ENCODE measurements around the gene SETBP1.

SETBP1 gene

GRCh38 chr18:44679914-44680272, 795 bp upstream of the SETBP1 start:
- no peak for DNase-seq

- no peak for DNase-seq
Measured at GRCh38 chr18:44681076-44681970, 635 bp downstream of the SETBP1 start.

GRCh38 chr18:44682201-44682870, 1.6 kb downstream of the SETBP1 start:
- DNase-seq = no peak

GRCh38 chr18:44682871-44683221, 2.2 kb downstream of the SETBP1 start:
- DNase-seq = no peak

- no peak for DNase-seq
Measured at GRCh38 chr18:44683556-44683955, 2.9 kb downstream of the SETBP1 start.

GRCh38 chr18:44685296-44685695, 4.6 kb downstream of the SETBP1 start:
- no peak for DNase-seq

- DNase-seq = no peak
Measured at GRCh38 chr18:44686156-44686555, 5.5 kb downstream of the SETBP1 start.

- DNase-seq = no peak
Measured at GRCh38 chr18:44687421-44687820, 6.7 kb downstream of the SETBP1 start.

- no peak for DNase-seq
Measured at GRCh38 chr18:44689736-44690135, 9.0 kb downstream of the SETBP1 start.

GRCh38 chr18:44691148-44691925, 10.6 kb downstream of the SETBP1 start:
- DNase-seq = no peak

GRCh38 chr18:44693030-44693784, 12.5 kb downstream of the SETBP1 start:
- peak; percentile 10 for DNase-seq

GRCh38 chr18:44695503-44695902, 14.8 kb downstream of the SETBP1 start:
- DNase-seq = no peak

- no peak for DNase-seq
Measured at GRCh38 chr18:44696892-44697291, 16.2 kb downstream of the SETBP1 start.

- DNase-seq = no peak
Measured at GRCh38 chr18:44697315-44697714, 16.6 kb downstream of the SETBP1 start.

GRCh38 chr18:44698518-44698917, 17.8 kb downstream of the SETBP1 start:
- DNase-seq = no peak

- DNase-seq = no peak
Measured at GRCh38 chr18:44699572-44700261, 19.0 kb downstream of the SETBP1 start.

GRCh38 chr18:44700652-44701051, 20.0 kb downstream of the SETBP1 start:
- DNase-seq = no peak

GRCh38 chr18:44701227-44701626, 20.5 kb downstream of the SETBP1 start:
- DNase-seq = no peak

GRCh38 chr18:44702594-44702993, 21.9 kb downstream of the SETBP1 start:
- no peak for DNase-seq

- no peak for DNase-seq
Measured at GRCh38 chr18:44704135-44704789, 23.6 kb downstream of the SETBP1 start.

GRCh38 chr18:44705075-44705675, 24.5 kb downstream of the SETBP1 start:
- no peak for DNase-seq
